DND-41 (cell line): ENCODE data around the gene TBC1D23.

Experiments
- ATAC-seq: fragments of 200-7000 bp; cut with Tn5 transposase; 3 replicates; pipeline ENCODE4 v1.9.1; 2021; ENCODE audit warnings: low read depth; ENCODE audit not compliant: insufficient read depth
- DNase-seq: peaks from one replicate; pipeline ENCODE4 v3.0.0-alpha.2; 2020
- H2AFZ ChIP-seq: 2 replicates; pipeline ENCODE4 v1.6.0; 2012; ENCODE audit warnings: low read depth, low read length
- H3K27ac ChIP-seq: 2 replicates; pipeline ENCODE4 v1.5.1; 2012; ENCODE audit warnings: low read length, inconsistent platforms
- H3K27me3 ChIP-seq: fragments of 200-600 bp; sonication (generic); 2 replicates; pipeline ENCODE4 v1.6.0; 2012; ENCODE audit warnings: low read length, mild to moderate bottlenecking, inconsistent platforms; ENCODE audit not compliant: insufficient read depth, poor library complexity
- H3K36me3 ChIP-seq: 2 replicates; pipeline ENCODE4 v1.5.1; 2012; ENCODE audit warnings: low read length, inconsistent platforms; ENCODE audit not compliant: insufficient read depth
- H3K4me1 ChIP-seq: 2 replicates; pipeline ENCODE4 v1.5.1; 2012; ENCODE audit warnings: mild to moderate bottlenecking, low read length; ENCODE audit not compliant: insufficient read depth
- H3K4me2 ChIP-seq: 2 replicates; pipeline ENCODE4 v1.6.0; 2012; ENCODE audit warnings: mild to moderate bottlenecking, moderate library complexity, low read length, inconsistent platforms; ENCODE audit not compliant: insufficient read depth
- H3K4me3 ChIP-seq, 2 experiments: fragments of 200-600 bp in 1 of 2; shearing (Covaris generic) in 1 of 2; 2 replicates each; pipeline ENCODE4 v1.5.1; 2012 to 2016; ENCODE audit warnings: inconsistent platforms in 2 of 2, low read length in 2 of 2, mild to moderate bottlenecking in 2 of 2, low read depth in 1 of 2, moderate library complexity in 1 of 2
- H3K79me2 ChIP-seq: 2 replicates; pipeline ENCODE4 v1.6.0; 2012; ENCODE audit warnings: low read length, inconsistent platforms; ENCODE audit not compliant: insufficient read depth
- H3K9ac ChIP-seq: 2 replicates; pipeline ENCODE4 v1.6.0; 2012; ENCODE audit warnings: low read depth, mild to moderate bottlenecking, inconsistent platforms, low read length, moderate library complexity
- H3K9me3 ChIP-seq: 2 replicates; pipeline ENCODE4 v1.5.1; 2012; ENCODE audit warnings: low read length, moderate library complexity, mild to moderate bottlenecking, inconsistent platforms; ENCODE audit not compliant: insufficient read depth, severe bottlenecking
- H4K20me1 ChIP-seq: 2 replicates; pipeline ENCODE4 v1.6.0; 2012; ENCODE audit warnings: low read length; ENCODE audit not compliant: insufficient read depth
- CTCF ChIP-seq: IDR thresholded peaks from 2 replicates; pipeline ENCODE4 v1.5.1; 2012; ENCODE audit warnings: borderline replicate concordance, low read length, moderate library complexity, mild to moderate bottlenecking; ENCODE audit not compliant: poor library complexity, severe bottlenecking; ENCODE audit errors: extremely low read depth
- EZH2 ChIP-seq: IDR thresholded peaks from 3 replicates; pipeline ENCODE4 v1.6.1; 2012; ENCODE audit warnings: borderline replicate concordance, low read depth, mild to moderate bottlenecking, moderate library complexity, low read length, inconsistent platforms; ENCODE audit not compliant: severe bottlenecking

TBC1D23 gene

DNA sequence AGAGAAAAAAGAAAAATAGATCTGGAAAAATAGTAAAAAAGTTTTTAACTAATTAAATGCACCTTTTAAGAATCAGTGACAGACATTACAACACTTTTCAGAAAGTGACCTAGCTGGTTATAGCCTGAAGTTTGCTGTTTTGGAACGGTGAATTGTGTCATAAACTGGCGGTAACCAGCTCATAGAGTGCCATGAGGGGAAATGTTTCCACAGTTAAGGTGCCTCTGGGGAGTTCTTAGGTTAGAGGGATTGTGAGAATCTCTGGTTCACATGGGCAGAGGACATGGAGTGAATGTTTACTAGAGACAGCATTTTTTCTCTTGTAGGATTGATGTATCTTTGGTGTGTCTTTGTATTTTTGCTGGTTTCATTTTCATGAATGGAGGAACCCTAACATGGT is 2.8 kb downstream of the TBC1D23 start:
- Histone ChIP-seq H3K79me2 (peaks cover 75% of the 10 kb centered on the region), H3K9ac (no peak overlapping the region), H3K4me3 (no peak overlapping the region), H2AFZ (no peak overlapping the region), H3K27ac (no peak overlapping the region), H3K4me2 (peak overlapping the region; percentile 34), H3K36me3 (no peaks in the 10 kb centered on the region), H3K27me3 (no peaks in the 10 kb centered on the region), H3K9me3 (no peaks in the 10 kb centered on the region), H4K20me1 (peaks cover 9% of the 10 kb centered on the region; the same call in 1 of the 2 replicates), H3K4me1 (peaks cover 33% of the 10 kb centered on the region)
- ATAC-seq (no peak), DNase-seq (no peak)
- TF ChIP-seq EZH2 (no peak), CTCF (no peak)

GRCh38 chr3:100264242-100264641 is 3.5 kb downstream of the TBC1D23 start:
- Histone ChIP-seq H3K9me3 (no peaks in the 10 kb centered on the region), H3K27me3 (no peaks in the 10 kb centered on the region), H3K4me1 (peaks cover 33% of the 10 kb centered on the region), H3K27ac (no peak overlapping the region), H3K9ac (no peak overlapping the region), H3K36me3 (no peaks in the 10 kb centered on the region), H3K4me2 (no peak overlapping the region), H2AFZ (no peak overlapping the region), H4K20me1 (peaks cover 9% of the 10 kb centered on the region; the same call in 1 of the 2 replicates), H3K4me3 (no peak overlapping the region), H3K79me2 (peaks cover 82% of the 10 kb centered on the region)
- DNase-seq (no peak), ATAC-seq (no peak)
- TF ChIP-seq CTCF (no peak), EZH2 (no peak)

- ATAC-seq: no peak
- no peak overlapping the region for H3K4me3 ChIP-seq
- H3K9me3 ChIP-seq: no peaks in the 10 kb centered on the region
- no peak for DNase-seq
- H3K27ac ChIP-seq: no peak overlapping the region
- no peaks in the 10 kb centered on the region for H3K36me3 ChIP-seq
- no peak overlapping the region for H3K9ac ChIP-seq
- peaks cover 27% of the 10 kb centered on the region for H3K4me1 ChIP-seq
- no peak overlapping the region for H2AFZ ChIP-seq
- H3K27me3 ChIP-seq: no peaks in the 10 kb centered on the region
- H4K20me1 ChIP-seq: peaks cover 13% of the 10 kb centered on the region; the same call in 1 of the 2 replicates
- no peak overlapping the region for H3K4me2 ChIP-seq
- TF ChIP-seq EZH2 (no peak), CTCF (no peak)
- H3K79me2 ChIP-seq: peaks cover 89% of the 10 kb centered on the region
These were observed 4.2 kb downstream of the TBC1D23 start for GRCh38 chr3:100265016-100265415.

GRCh38 chr3:100266531-100266930 is 5.7 kb downstream of the TBC1D23 start:
- no peak for DNase-seq
- Histone ChIP-seq H3K79me2 (peaks cover 96% of the 10 kb centered on the region), H3K36me3 (no peaks in the 10 kb centered on the region), H3K27me3 (no peaks in the 10 kb centered on the region), H3K4me1 (peaks cover 19% of the 10 kb centered on the region), H3K27ac (no peak overlapping the region), H3K4me2 (no peak overlapping the region), H2AFZ (no peak overlapping the region), H3K9me3 (no peaks in the 10 kb centered on the region), H3K4me3 (no peak overlapping the region), H4K20me1 (peaks cover 16% of the 10 kb centered on the region; the same call in 1 of the 2 replicates), H3K9ac (no peak overlapping the region)
- TF ChIP-seq EZH2 (no peak), CTCF (no peak)
- no peak for ATAC-seq
